ENCODE results near the gene PDGFC. TPM values are rescaled to one million over a fixed set of nuclear protein-coding genes. Genes with fewer than 3 reads are reported as not detected.

Gene PDGFC
- total RNA-seq, 1 experiment from 2014 or later: 14.5 TPM

DNA sequence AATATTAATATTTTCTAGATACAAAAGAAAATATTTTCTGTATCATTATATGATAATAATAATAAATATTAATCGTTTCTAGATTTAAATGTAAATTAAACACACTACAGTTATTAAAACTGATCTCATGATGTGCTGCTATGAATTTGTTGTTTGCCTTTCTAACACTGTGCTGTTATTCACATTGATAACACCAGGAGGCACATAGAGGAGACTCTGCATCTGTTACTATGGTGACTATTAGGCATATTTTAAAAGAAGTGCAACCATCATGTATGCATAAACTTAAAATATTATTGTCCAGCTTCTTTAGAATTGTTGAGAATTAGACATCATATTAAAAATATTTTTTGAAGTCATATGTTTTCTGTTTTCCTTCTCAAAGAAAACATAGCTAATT lies 11.8 kb upstream of the PDGFC start:
- ChIA-PET CTCF (interaction anchor here (0.5 kb wide), 1 partner anchor 15 kb away, joined by 4 read pairs; no protein-coding TSS in a partner anchor), POLR2A (no interaction called here)
- Histone ChIP-seq H3K4me1 (ENCODE audit: control insufficient read depth, insufficient read depth, low read length) (no peaks in the 10 kb centered on the region), H3K4me3 (ENCODE audit: low read depth in 2 of 2, low read length in 2 of 2) (no peak overlapping the region), H3K27ac (ENCODE audit: low read length) (no peak overlapping the region), H3K27me3 (ENCODE audit: control insufficient read depth, insufficient read depth, low read length) (no peaks in the 10 kb centered on the region), H3K9me3 (ENCODE audit: control insufficient read depth, insufficient read depth, low read depth, low read length) (no peaks in the 10 kb centered on the region), H3K36me3 (ENCODE audit: control insufficient read depth, insufficient read depth, low read length) (no peaks in the 10 kb centered on the region)
- in situ Hi-C loops (cut with HindIII; ENCODE audit: low pct_unique_long_range_greater_than_20kb, low sequenced_read_pairs) (no loop called here), intact Hi-C loops (cut with micrococcal nuclease; ENCODE audit: unreplicated experiment) (loop anchor here (5.0 kb wide), 1 partner anchor 64 kb away; no protein-coding TSS in a partner anchor)
- no peak for DNase-seq (ENCODE audit: low read depth, low spot score)
- BruUV-seq (replicated peaks): no TSS peak
- no peak for ATAC-seq
- TF ChIP-seq, protein P1, sequence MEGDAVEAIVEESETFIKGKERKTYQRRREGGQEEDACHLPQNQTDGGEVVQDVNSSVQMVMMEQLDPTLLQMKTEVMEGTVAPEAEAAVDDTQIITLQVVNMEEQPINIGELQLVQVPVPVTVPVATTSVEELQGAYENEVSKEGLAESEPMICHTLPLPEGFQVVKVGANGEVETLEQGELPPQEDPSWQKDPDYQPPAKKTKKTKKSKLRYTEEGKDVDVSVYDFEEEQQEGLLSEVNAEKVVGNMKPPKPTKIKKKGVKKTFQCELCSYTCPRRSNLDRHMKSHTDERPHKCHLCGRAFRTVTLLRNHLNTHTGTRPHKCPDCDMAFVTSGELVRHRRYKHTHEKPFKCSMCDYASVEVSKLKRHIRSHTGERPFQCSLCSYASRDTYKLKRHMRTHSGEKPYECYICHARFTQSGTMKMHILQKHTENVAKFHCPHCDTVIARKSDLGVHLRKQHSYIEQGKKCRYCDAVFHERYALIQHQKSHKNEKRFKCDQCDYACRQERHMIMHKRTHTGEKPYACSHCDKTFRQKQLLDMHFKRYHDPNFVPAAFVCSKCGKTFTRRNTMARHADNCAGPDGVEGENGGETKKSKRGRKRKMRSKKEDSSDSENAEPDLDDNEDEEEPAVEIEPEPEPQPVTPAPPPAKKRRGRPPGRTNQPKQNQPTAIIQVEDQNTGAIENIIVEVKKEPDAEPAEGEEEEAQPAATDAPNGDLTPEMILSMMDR (IDR thresholded peaks at IDR 0.05): peak; percentile 26; the same call in 1 of the 2 replicates
- no peak for TF ChIP-seq TCF7L2 (IDR thresholded peaks at IDR 0.05; ENCODE audit: low read depth, low read length)
- TF ChIP-seq POLR2AphosphoS5 (IDR thresholded peaks at IDR 0.05; ENCODE audit: low read depth, low read length): no peak

DNA sequence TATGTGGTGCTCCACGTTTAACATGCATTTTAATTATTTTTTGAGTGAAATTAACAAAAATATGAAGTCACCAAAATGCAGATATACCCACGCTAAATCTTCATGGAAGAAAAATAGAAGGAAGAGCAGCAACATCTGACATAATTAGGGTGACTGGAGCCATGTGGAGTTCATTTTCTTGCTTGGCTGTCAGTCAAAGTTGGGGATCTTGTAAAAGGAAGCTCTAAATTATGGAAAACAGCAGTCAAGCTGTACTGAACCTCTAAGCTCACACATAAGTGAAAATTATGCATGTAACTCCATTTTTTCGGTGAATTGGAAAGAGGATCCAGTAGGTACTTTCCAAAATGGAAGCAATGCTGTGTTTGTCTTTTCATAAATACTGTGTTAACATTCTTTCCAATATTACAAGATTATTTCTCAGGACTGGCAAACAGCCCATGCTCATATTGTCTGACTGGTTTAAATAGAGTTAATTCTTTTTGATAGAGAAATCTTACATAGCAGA lies 9.7 kb upstream of the PDGFC start:
- BruUV-seq (replicated peaks): no TSS peak
- ATAC-seq: no peak
- POLR2A ChIA-PET: no interaction called here
- Histone ChIP-seq H3K36me3 (ENCODE audit: control insufficient read depth, insufficient read depth, low read length) (no peaks in the 10 kb centered on the region), H3K4me3 (ENCODE audit: low read depth in 2 of 2, low read length in 2 of 2) (no peak overlapping the region), H3K9me3 (ENCODE audit: control insufficient read depth, insufficient read depth, low read depth, low read length) (no peaks in the 10 kb centered on the region), H3K27me3 (ENCODE audit: control insufficient read depth, insufficient read depth, low read length) (no peaks in the 10 kb centered on the region), H3K4me1 (ENCODE audit: control insufficient read depth, insufficient read depth, low read length) (no peaks in the 10 kb centered on the region), H3K27ac (ENCODE audit: low read length) (no peak overlapping the region)
- in situ Hi-C loops (cut with HindIII; ENCODE audit: low pct_unique_long_range_greater_than_20kb, low sequenced_read_pairs) (no loop called here), intact Hi-C loops (cut with micrococcal nuclease; ENCODE audit: unreplicated experiment) (loop anchor here (5.0 kb wide), 1 partner anchor 66 kb away; no protein-coding TSS in a partner anchor)
- TF ChIP-seq POLR2AphosphoS5 (IDR thresholded peaks at IDR 0.05; ENCODE audit: low read depth, low read length): no peak
- no peak for TF ChIP-seq SIN3A (IDR thresholded peaks at IDR 0.05; ENCODE audit: borderline replicate concordance, insufficient read depth, low read depth, low read length)
- TF ChIP-seq, protein P1 (IDR thresholded peaks at IDR 0.05): no peak
- TF ChIP-seq, protein P2, sequence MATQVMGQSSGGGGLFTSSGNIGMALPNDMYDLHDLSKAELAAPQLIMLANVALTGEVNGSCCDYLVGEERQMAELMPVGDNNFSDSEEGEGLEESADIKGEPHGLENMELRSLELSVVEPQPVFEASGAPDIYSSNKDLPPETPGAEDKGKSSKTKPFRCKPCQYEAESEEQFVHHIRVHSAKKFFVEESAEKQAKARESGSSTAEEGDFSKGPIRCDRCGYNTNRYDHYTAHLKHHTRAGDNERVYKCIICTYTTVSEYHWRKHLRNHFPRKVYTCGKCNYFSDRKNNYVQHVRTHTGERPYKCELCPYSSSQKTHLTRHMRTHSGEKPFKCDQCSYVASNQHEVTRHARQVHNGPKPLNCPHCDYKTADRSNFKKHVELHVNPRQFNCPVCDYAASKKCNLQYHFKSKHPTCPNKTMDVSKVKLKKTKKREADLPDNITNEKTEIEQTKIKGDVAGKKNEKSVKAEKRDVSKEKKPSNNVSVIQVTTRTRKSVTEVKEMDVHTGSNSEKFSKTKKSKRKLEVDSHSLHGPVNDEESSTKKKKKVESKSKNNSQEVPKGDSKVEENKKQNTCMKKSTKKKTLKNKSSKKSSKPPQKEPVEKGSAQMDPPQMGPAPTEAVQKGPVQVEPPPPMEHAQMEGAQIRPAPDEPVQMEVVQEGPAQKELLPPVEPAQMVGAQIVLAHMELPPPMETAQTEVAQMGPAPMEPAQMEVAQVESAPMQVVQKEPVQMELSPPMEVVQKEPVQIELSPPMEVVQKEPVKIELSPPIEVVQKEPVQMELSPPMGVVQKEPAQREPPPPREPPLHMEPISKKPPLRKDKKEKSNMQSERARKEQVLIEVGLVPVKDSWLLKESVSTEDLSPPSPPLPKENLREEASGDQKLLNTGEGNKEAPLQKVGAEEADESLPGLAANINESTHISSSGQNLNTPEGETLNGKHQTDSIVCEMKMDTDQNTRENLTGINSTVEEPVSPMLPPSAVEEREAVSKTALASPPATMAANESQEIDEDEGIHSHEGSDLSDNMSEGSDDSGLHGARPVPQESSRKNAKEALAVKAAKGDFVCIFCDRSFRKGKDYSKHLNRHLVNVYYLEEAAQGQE (IDR thresholded peaks at IDR 0.05; ENCODE audit: insufficient read depth in 1 of 2, low read depth in 2 of 2, low read length in 1 of 2): no peak
- no peak for TF ChIP-seq TCF7L2 (IDR thresholded peaks at IDR 0.05; ENCODE audit: low read depth, low read length)
- DNase-seq (ENCODE audit: low read depth, low spot score): no peak
- CTCF ChIA-PET: no interaction called here

Measured in Panc1 (cell line).